Omental fat pad (tissue), 4 donors: ENCODE measurements around the gene LENG9. TPM values are rescaled to one million over a fixed set of nuclear protein-coding genes. Genes with fewer than 3 reads are reported as not detected.
"Not testable (repeated sequence)": the region's sequence is repeated elsewhere in the genome, so short reads cannot be mapped to it uniquely, and the experiment has no call there.

ENCODE experiments used
- ATAC-seq: fragments of 150-250 bp; one replicate; pipeline ENCODE4 v1.9.1; 2016; ENCODE audit warnings: mild to moderate bottlenecking, moderate library complexity; ENCODE audit not compliant: low FRiP score
- DNase-seq: peaks from one replicate; pipeline ENCODE4 v3.0.0-alpha.2; 2019; ENCODE audit warnings: low spot score
- total RNA-seq, 4 donors: library from RNA; depleted of rRNA; stranded (reverse); fragments of >200 nt; gene quantifications; one replicate each; pipeline ENCODE4 v1.1.0, GENCODE V29; 2016
- TF ChIP-seq, protein P1 (sequence below), 3 donors: fragments of 450-650 bp; IDR thresholded peaks; one replicate each; pipeline ENCODE4 v1.5.1; 2016 to 2017; ENCODE audit warnings: antibody characterized with exemption in 3 of 3, mild to moderate bottlenecking in 3 of 3, moderate library complexity in 2 of 3

The LENG9 gene
- total RNA-seq, 4 donors from 2014 or later: 6.6 to 9.1 (median 7.8) TPM

DNA sequence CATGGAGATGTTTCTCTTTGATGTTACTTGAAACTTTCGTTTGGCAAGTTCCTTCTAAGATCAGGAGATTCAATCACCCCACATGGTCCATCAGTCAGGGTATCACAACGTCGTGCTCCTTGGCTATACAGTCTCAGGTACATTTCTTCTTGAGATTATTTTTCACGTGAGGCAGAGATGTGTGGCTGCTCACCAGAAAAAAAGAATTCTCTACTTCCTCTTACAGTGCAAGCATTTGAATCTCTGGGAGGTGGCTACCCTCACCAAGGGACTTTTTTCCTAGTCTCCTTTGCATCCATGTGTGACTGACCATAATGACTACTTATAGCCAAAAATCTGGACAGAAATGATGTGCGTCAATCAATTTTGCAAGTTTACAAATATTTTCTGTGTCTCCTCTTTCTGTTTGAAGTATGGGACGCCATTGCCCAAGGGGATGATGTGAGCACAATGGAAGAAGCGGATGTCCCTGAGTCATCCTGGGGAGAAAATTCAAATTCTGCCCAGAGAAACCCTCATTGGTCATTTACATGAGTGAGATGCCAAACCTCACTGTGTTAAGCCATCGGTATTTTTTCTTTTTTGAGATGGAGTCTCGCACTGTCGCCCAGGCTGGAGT is 30.5 kb upstream of the LENG9 start:
- TF ChIP-seq, protein P1, sequence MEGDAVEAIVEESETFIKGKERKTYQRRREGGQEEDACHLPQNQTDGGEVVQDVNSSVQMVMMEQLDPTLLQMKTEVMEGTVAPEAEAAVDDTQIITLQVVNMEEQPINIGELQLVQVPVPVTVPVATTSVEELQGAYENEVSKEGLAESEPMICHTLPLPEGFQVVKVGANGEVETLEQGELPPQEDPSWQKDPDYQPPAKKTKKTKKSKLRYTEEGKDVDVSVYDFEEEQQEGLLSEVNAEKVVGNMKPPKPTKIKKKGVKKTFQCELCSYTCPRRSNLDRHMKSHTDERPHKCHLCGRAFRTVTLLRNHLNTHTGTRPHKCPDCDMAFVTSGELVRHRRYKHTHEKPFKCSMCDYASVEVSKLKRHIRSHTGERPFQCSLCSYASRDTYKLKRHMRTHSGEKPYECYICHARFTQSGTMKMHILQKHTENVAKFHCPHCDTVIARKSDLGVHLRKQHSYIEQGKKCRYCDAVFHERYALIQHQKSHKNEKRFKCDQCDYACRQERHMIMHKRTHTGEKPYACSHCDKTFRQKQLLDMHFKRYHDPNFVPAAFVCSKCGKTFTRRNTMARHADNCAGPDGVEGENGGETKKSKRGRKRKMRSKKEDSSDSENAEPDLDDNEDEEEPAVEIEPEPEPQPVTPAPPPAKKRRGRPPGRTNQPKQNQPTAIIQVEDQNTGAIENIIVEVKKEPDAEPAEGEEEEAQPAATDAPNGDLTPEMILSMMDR (IDR thresholded peaks at IDR 0.05): no peak
- no peak for ATAC-seq
- no peak for DNase-seq

DNA sequence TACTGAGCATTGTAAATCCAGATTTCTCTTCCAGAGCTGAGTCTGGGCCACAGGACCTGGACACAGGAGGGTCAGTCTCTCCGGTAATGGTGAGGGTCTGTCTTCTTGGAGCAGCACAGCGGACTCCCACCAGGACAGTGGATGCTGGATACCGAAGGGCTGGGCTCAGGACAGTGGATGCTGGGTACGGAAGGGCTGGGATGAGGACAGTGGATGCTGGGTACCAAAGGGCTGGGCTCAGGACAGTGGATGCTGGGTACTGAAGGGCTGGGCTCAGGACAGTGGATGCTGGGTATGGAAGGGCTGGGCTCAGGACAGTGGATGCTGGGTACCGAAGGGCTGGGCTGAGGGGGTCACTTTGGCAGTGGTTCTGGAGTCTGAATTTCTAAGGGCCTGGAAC is 29.5 kb upstream of the LENG9 start:
- DNase-seq, ATAC-seq: not testable (repeated sequence)

DNA sequence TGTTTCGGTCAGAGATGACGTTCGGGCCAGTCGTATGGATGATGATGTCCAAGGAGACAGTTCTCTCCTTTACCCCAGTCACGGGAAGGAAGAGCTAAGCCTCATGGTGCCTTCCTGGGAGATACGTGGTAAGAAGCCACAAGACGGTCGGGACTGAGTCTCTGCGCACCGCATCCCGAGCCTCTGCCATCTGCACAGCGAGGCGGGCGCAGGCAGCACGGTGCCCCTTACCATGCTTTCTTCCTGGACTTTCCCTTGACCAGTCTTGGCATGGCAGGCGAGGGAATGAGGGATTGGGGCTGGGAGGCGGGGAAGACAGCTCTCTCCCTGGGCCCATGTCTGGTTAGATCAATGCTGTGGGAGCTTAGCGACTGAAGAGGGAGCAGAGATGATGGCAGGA is 29.0 kb upstream of the LENG9 start:
- no peak for DNase-seq
- TF ChIP-seq, protein P1 (IDR thresholded peaks at IDR 0.05): no peak
- ATAC-seq: no peak

DNA sequence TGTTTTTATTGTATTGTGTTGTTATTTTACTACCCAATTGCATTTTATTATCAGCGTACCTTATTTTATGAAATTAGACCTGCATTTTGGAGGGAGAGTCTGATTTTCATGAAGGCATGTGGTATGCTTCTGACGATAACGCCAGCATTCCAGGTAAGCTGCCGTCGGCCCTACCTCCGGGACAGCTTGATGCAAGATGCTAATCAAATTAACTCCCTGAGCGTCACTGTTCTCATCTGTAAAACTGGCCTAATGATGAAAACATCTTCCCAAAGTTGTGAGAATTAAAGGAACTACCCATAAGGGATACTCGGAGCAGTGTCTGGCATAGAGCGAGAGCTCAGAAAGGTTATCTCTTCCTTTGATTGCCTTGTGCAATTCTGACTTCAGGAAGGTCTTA is 26.2 kb upstream of the LENG9 start:
- DNase-seq: no peak
- TF ChIP-seq, protein P1 (IDR thresholded peaks at IDR 0.05): no peak
- no peak for ATAC-seq

DNA sequence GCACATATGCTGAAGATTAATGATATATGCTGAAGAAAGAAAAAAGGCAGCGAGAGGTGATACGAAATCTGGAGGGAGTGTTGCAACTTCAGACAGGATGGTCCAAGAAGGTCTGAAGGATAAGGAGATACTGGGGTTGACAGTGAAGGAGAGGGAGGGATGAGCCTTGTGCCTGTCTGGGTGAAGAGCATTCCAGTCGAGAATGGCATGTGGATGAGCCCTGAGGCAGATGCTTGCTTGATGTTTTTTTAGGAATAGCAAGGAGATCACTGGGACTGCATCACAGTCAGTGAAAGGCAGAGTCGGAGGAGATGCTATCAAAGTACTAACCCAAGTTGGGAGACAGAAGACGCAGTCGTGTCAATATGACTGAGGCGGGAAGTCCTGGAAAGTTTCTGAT is 25.8 kb upstream of the LENG9 start:
- TF ChIP-seq, protein P1 (IDR thresholded peaks at IDR 0.05): no peak
- no peak for ATAC-seq

DNA sequence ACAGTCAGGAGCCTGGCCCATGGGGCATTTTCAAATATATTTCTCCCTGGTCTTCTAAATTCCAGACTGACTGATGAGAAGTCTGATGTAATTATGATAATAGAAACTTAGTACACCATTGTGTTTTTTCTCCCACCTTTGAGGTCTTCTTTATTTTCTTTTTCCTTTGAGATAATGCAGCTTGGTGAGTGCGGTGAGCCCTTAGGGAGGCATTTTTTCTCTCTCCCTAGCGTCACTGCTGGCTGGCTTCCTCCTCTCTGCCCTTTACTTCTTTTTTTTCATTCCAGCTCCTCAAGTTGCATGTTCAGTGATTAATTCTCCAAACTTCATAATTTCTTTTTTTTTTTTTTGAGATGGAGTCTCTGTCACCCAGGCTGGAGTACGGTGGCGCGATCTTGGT is 22.3 kb upstream of the LENG9 start:
- TF ChIP-seq, protein P1 (IDR thresholded peaks at IDR 0.05): no peak
- ATAC-seq (no peak), DNase-seq (no peak)

More for the DNA sequence above, 25.8 kb upstream of the LENG9 start:
- DNase-seq: no peak

DNA sequence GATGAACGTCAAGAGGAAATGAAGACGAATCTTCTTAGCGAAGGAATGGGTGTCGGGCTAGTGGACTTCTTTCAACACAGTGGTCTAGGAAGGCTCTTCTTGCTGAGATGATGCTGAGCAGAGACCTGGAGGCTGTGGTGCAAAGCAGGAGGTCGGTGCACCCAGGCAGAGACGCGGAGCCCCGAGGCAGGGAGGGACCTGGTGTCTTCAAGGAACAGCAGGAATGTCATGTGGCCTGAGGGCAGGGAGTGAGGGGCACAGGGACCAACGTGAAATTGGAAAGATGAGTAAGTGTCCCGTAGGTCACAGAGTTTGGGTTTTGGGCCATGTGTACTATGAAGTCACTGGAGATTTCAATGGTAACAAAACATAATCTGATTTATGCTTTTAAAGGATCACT is 20.9 kb upstream of the LENG9 start:
- DNase-seq: no peak
- no peak for ATAC-seq
- TF ChIP-seq, protein P1 (IDR thresholded peaks at IDR 0.05): no peak
